ENCODE measurements around the gene ARHGEF37.

DNA sequence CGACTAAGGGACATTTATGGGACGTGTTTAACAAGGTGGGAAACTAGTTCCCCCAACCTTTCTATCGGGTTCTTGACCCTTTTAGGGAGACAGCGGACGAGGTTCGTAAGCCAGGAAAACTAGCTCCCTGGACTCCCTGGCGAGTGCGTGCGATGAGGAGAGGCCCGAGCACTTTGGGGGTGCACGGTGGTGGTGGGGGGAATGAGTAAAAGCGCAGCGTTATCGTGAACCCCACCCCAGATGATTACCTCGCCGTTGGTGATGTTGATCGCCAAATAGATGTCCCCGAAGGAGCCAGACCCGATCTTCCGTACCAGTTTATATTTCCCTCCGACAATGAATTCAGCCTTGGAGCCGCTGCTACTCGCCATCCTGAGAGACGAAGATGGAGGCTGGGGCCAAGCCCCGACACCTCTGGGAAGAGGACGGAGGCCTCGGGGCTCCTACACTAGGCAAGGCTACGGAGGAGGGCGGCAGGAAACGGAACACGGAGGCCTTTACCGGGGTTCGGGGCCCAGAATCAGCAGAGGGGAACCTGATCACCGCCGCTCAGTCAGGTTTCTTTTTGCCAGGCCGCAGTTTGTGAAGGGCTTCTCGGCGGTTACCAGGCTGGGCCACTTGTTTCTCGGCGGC lies 30.6 kb upstream of the ARHGEF37 start:
- TF ChIP-seq, protein P1, sequence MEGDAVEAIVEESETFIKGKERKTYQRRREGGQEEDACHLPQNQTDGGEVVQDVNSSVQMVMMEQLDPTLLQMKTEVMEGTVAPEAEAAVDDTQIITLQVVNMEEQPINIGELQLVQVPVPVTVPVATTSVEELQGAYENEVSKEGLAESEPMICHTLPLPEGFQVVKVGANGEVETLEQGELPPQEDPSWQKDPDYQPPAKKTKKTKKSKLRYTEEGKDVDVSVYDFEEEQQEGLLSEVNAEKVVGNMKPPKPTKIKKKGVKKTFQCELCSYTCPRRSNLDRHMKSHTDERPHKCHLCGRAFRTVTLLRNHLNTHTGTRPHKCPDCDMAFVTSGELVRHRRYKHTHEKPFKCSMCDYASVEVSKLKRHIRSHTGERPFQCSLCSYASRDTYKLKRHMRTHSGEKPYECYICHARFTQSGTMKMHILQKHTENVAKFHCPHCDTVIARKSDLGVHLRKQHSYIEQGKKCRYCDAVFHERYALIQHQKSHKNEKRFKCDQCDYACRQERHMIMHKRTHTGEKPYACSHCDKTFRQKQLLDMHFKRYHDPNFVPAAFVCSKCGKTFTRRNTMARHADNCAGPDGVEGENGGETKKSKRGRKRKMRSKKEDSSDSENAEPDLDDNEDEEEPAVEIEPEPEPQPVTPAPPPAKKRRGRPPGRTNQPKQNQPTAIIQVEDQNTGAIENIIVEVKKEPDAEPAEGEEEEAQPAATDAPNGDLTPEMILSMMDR (IDR thresholded peaks at IDR 0.05), result no peak
- TF ChIP-seq POLR2A (IDR thresholded peaks at IDR 0.05), result no peak

Data from Peyer's patch (tissue), 4 donors.